Measurements from ENCODE around the gene DNAJB4. TPM values are rescaled to one million over a fixed set of nuclear protein-coding genes. Genes with fewer than 3 reads are reported as not detected.
"Not testable (repeated sequence)": the region's sequence is repeated elsewhere in the genome, so short reads cannot be mapped to it uniquely, and the experiment has no call there.

DNAJB4 gene
- total and polyA plus RNA-seq, 2 donors (not counting 1 experiment from before 2014, with no cell fraction given), result 3.6 to 17.0 TPM

DNA sequence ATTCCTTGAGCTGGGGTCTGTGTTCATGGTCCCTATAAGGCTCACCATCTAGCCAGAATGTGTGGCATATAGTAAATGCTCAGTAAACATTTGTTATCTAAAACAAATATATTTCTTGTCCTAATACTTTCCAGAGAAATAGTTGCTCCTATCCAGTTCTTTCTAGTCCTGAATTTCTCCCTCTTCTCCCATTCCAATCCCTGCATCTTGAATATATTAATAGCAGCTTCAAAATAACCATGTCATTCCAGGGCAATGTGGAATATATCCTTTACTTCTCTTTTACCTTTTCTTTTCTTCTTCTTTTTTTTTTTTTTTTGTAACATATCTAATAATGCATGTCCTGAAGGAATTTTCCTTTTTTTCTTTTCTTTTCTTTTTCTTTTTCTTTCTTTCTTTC lies 10.4 kb downstream of the DNAJB4 start:
- Mint-ChIP-seq H3K9me3 (ENCODE audit: insufficient read depth) (no peaks in the 10 kb centered on the region), H3K4me3 (no peak overlapping the region), H3K27me3 (no peaks in the 10 kb centered on the region), H3K4me1 (peaks cover 2% of the 10 kb centered on the region), H3K27ac (no peak overlapping the region)
- H3K9ac ChIP-seq (ENCODE audit: low read length), result no peak overlapping the region
- CTCF ChIA-PET, result no interaction called here
- no peak overlapping the region for H2AFZ ChIP-seq (ENCODE audit: insufficient read depth, low read depth, low read length, poor library complexity, severe bottlenecking)
- H3K79me2 ChIP-seq (ENCODE audit: control insufficient read depth, insufficient read depth, low read length), result no peaks in the 10 kb centered on the region
- no peaks in the 10 kb centered on the region for H3K4me1 ChIP-seq (ENCODE audit: control insufficient read depth in 2 of 2, insufficient read depth in 2 of 2, low read length in 2 of 2)
- peaks cover 0 to 4% of the 10 kb centered on the region in 2 experiments for H3K36me3 ChIP-seq (replicated peaks in 1 of 2; ENCODE audit: control extremely low read depth in 1 of 2, control insufficient read depth in 1 of 2, extremely low read depth in 1 of 2, insufficient read depth in 2 of 2, low read length in 1 of 2)
- POLR2A ChIA-PET, result interaction anchor here (0.6 kb wide), 1 partner anchor 34 kb away, joined by 5 read pairs; no protein-coding TSS in a partner anchor
- peaks cover 0 to 3% (median 0%) of the 10 kb centered on the region in 3 donors for H3K9me3 ChIP-seq (ENCODE audit: control extremely low read depth in 1 of 3, control insufficient read depth in 2 of 3, insufficient read depth in 1 of 3, low read length in 2 of 3)
- DNase-seq, result no peak
- no peak overlapping the region for H3K4me3 ChIP-seq (ENCODE audit: control extremely low read depth in 1 of 5, extremely low read depth in 1 of 5, insufficient read depth in 1 of 5, low read depth in 2 of 5, low read length in 4 of 5)
- H3K27ac ChIP-seq (ENCODE audit: low read length in 2 of 2), result no peak overlapping the region
- intact Hi-C loops (cut with micrococcal nuclease), result no loop called here
- no peaks in the 10 kb centered on the region for H4K20me1 ChIP-seq (ENCODE audit: control insufficient read depth, insufficient read depth, low read length, poor library complexity, severe bottlenecking)
- no peak for ATAC-seq (ENCODE audit: low read depth)
- no peak overlapping the region for H3K4me2 ChIP-seq (replicated peaks; ENCODE audit: low read depth, low read length, poor library complexity, severe bottlenecking)
- TF ChIP-seq EZH2 (IDR thresholded peaks at IDR 0.05; ENCODE audit: borderline replicate concordance, insufficient read depth, low read depth, low read length, poor library complexity, severe bottlenecking), result no peak
- TF ChIP-seq CTCF (IDR thresholded peaks at IDR 0.05), result no peak
- no peaks in the 10 kb centered on the region for H3K27me3 ChIP-seq (replicated peaks in 1 of 4; ENCODE audit: control extremely low read depth in 1 of 4, control insufficient read depth in 3 of 4, insufficient read depth in 4 of 4, low read length in 3 of 4)

DNA sequence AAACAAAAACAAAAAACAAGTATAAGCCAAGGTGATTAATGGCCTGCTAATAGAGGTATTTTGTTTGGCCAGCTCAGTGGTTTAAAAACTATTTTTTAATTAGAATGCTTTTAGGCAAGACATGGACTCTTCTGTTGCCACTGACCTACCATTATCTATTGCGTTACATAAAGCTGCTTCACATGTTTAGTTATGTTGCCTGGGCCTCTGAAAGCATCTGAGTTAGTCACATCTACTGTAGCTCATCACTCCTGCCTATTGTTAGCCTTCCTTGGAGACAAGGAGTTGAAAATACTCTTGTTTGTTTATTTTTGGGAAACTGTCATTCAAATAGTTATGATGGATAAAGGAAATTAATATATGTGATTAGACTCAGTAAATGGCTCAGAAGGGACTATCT lies 14.3 kb downstream of the DNAJB4 start:
- Histone ChIP-seq H4K20me1 (ENCODE audit: control insufficient read depth, insufficient read depth, low read length, poor library complexity, severe bottlenecking) (no peaks in the 10 kb centered on the region), H2AFZ (ENCODE audit: insufficient read depth, low read depth, low read length, poor library complexity, severe bottlenecking) (no peak overlapping the region), H3K79me2 (ENCODE audit: control insufficient read depth, insufficient read depth, low read length) (no peaks in the 10 kb centered on the region), H3K27ac (ENCODE audit: low read length in 2 of 2) (no peak overlapping the region), H3K36me3 (replicated peaks in 1 of 2; ENCODE audit: control extremely low read depth in 1 of 2, control insufficient read depth in 1 of 2, extremely low read depth in 1 of 2, insufficient read depth in 2 of 2, low read length in 1 of 2) (peaks cover 0 to 4% of the 10 kb centered on the region in 2 experiments), H3K4me2 (replicated peaks; ENCODE audit: low read depth, low read length, poor library complexity, severe bottlenecking) (no peak overlapping the region), H3K4me3 (ENCODE audit: control extremely low read depth in 1 of 5, extremely low read depth in 1 of 5, insufficient read depth in 1 of 5, low read depth in 2 of 5, low read length in 4 of 5) (no peak overlapping the region), H3K9ac (ENCODE audit: low read length) (no peak overlapping the region), H3K27me3 (replicated peaks in 1 of 4; ENCODE audit: control extremely low read depth in 1 of 4, control insufficient read depth in 3 of 4, insufficient read depth in 4 of 4, low read length in 3 of 4) (no peaks in the 10 kb centered on the region), H3K9me3 (ENCODE audit: control extremely low read depth in 1 of 3, control insufficient read depth in 2 of 3, insufficient read depth in 1 of 3, low read length in 2 of 3) (peaks cover 0 to 15% (median 0%) of the 10 kb centered on the region in 3 donors), H3K4me1 (ENCODE audit: control insufficient read depth in 2 of 2, insufficient read depth in 2 of 2, low read length in 2 of 2) (peaks cover 0 to 4% of the 10 kb centered on the region in 2 donors)
- CTCF ChIA-PET, result no interaction called here
- Mint-ChIP-seq H3K9me3 (ENCODE audit: insufficient read depth) (no peaks in the 10 kb centered on the region), H3K27me3 (no peaks in the 10 kb centered on the region), H3K4me3 (no peak overlapping the region), H3K27ac (no peak overlapping the region), H3K4me1 (peaks cover 2% of the 10 kb centered on the region)
- ATAC-seq (ENCODE audit: low read depth), result no peak
- no peak for TF ChIP-seq CTCF (IDR thresholded peaks at IDR 0.05)
- TF ChIP-seq EZH2 (IDR thresholded peaks at IDR 0.05; ENCODE audit: borderline replicate concordance, insufficient read depth, low read depth, low read length, poor library complexity, severe bottlenecking), result no peak
- DNase-seq, result no peak
- no CpG with 5 or more reads among the region's 1 CpG for WGBS (ENCODE audit: insufficient coverage)
- POLR2A ChIA-PET, result interaction anchor here (1.3 kb wide), 1 partner anchor 41 kb away, joined by 3 read pairs; no protein-coding TSS in a partner anchor
- intact Hi-C loops (cut with micrococcal nuclease), result no loop called here

- H3K9me3 ChIP-seq (ENCODE audit: control extremely low read depth in 1 of 3, control insufficient read depth in 2 of 3, insufficient read depth in 1 of 3, low read length in 2 of 3), result peaks cover 0 to 15% (median 0%) of the 10 kb centered on the region in 3 donors
- intact Hi-C loops (cut with micrococcal nuclease); DNase-seq; H3K27me3 ChIP-seq (replicated peaks in 1 of 4; ENCODE audit: control extremely low read depth in 1 of 4, control insufficient read depth in 3 of 4, insufficient read depth in 4 of 4, low read length in 3 of 4); H2AFZ ChIP-seq (ENCODE audit: insufficient read depth, low read depth, low read length, poor library complexity, severe bottlenecking); ATAC-seq (ENCODE audit: low read depth); H3K79me2 ChIP-seq (ENCODE audit: control insufficient read depth, insufficient read depth, low read length); H3K4me2 ChIP-seq (replicated peaks; ENCODE audit: low read depth, low read length, poor library complexity, severe bottlenecking); H3K4me1 Mint-ChIP-seq; H3K4me1 ChIP-seq (ENCODE audit: control insufficient read depth in 2 of 2, insufficient read depth in 2 of 2, low read length in 2 of 2); H3K27me3 Mint-ChIP-seq; H3K9ac ChIP-seq (ENCODE audit: low read length); CTCF ChIA-PET; H3K4me3 Mint-ChIP-seq; H3K36me3 ChIP-seq (replicated peaks in 1 of 2; ENCODE audit: control extremely low read depth in 1 of 2, control insufficient read depth in 1 of 2, extremely low read depth in 1 of 2, insufficient read depth in 2 of 2, low read length in 1 of 2); H4K20me1 ChIP-seq (ENCODE audit: control insufficient read depth, insufficient read depth, low read length, poor library complexity, severe bottlenecking); H3K4me3 ChIP-seq (ENCODE audit: control extremely low read depth in 1 of 5, extremely low read depth in 1 of 5, insufficient read depth in 1 of 5, low read depth in 2 of 5, low read length in 4 of 5); H3K9me3 Mint-ChIP-seq (ENCODE audit: insufficient read depth); H3K27ac ChIP-seq (ENCODE audit: low read length in 2 of 2); H3K27ac Mint-ChIP-seq: not testable (repeated sequence)
- POLR2A ChIA-PET, result interaction anchor here (0.6 kb wide), 1 partner anchor 24 kb away, joined by 4 read pairs; no protein-coding TSS in a partner anchor
- WGBS (ENCODE audit: insufficient coverage), result no CpG with 5 or more reads among the region's 4 CpGs
Observed at GRCh38 chr1:78021134-78021533, 16.4 kb downstream of the DNAJB4 start.

Data from B cell (primary cell).